NT2/D1 (cell line): ENCODE results near the gene SLC34A1.

Source experiments
- SUZ12 ChIP-seq: IDR thresholded peaks from 2 replicates; pipeline ENCODE4 v1.6.1; 2011; ENCODE audit not compliant: insufficient read length, insufficient read depth; ENCODE audit errors: extremely low read depth
- YY1 ChIP-seq: IDR thresholded peaks from 2 replicates; pipeline ENCODE4 v1.6.1; 2011; ENCODE audit not compliant: insufficient read length, insufficient read depth
- ZNF274 ChIP-seq: IDR thresholded peaks from 2 replicates; pipeline ENCODE4 v1.6.1; 2011; ENCODE audit warnings: mild to moderate bottlenecking, low read depth, low read length

- TF ChIP-seq YY1 = no peak
- no peak for TF ChIP-seq ZNF274
- no peak for TF ChIP-seq SUZ12
These were observed 30.0 kb upstream of the SLC34A1 start for GRCh38 chr5:177354256-177354655.
